NCI-H69 (cell line): ENCODE measurements around the gene CHTOP.

Experiments used
- DNase-seq: peaks from one replicate; lab custom pipeline; 2025; lab: John Stamatoyannopoulos, UW

CHTOP gene

DNA sequence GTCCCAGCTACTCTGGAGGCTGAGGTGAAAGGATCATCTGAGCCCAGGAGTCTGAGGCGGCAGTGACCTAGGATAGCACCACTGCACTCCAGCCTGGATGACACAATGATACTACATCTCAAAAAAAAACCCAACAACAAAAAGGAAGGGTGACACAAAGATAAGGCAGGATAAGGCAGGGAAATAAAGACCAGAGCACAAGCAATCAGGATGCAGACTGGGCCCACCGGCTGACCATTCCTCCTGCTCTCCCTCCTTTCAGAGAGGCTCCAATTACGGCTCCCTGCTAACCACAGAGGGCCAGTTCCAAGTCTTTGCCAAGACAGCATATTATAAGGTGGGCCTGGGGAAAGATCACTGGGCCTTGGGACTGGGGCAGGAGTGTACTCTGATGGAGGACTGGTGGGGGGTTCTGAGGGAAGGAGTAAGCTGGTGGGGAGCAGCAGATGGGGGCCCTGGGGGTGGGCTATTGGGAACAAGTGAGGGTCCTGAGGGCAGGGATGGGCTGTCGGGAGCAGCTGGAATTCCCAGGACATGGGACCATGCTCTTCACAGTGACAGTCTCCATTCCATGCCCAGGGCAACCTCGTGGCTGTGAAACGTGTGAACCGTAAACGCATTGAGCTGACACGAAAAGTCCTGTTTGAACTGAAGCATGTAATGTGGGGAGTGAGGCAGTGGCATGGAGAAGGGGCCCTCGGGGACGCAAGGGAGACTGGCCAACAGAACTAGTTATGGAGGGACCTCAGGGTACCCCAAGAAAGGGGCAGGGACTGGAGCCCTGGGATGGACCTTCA is 51.9 kb downstream of the CHTOP start:
- no peak for DNase-seq

DNA sequence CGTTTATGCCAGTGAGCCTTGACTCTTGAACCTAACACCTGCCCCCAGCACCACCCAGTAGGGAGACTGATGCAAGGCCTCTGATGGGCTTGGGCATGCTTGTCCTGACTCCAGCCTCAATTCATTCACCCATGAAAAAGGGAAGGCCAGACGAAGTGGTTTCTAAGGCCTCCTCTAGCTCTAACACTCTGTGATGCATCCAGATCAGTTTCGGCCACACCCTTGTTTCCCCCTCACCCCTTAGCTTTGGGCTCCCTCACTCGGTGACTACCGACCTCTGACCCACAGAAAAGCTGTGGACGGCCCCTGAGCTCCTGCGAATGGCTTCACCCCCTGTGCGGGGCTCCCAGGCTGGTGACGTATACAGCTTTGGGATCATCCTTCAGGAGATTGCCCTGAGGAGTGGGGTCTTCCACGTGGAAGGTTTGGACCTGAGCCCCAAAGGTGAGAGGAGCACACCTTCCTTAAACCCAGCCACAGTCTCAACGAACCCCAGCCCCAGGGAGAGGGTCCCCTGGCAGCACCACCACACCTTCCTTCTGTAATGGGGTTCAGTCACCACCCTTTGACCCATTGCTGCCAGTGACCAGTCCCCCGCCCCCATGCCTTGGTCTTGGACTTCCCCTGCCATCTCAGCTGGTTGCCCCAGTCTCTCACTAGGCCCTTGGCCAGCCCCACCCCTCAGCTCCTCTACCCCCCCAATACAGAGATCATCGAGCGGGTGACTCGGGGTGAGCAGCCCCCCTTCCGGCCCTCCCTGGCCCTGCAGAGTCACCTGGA is 53.7 kb downstream of the CHTOP start:
- no peak for DNase-seq

DNA sequence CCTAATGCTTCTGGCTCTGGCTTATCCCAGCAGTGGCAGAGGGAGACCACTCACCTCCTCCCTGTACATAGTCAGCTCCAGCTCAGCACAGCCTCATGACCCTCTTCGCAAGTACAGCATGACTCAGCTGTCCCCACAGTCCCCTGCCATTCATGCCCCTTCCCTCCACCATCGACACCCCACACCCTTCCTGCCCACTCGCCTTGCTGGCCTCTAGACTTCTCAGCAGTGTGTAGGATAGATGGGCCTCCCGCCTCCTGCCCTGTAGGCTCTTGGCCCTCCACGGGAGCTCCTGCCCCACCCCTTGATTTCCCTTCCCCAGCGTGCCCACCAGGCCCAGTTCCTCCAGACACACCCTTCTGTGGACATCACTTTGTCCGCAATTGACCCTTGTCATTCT is 54.4 kb downstream of the CHTOP start:
- DNase-seq = no peak

DNA sequence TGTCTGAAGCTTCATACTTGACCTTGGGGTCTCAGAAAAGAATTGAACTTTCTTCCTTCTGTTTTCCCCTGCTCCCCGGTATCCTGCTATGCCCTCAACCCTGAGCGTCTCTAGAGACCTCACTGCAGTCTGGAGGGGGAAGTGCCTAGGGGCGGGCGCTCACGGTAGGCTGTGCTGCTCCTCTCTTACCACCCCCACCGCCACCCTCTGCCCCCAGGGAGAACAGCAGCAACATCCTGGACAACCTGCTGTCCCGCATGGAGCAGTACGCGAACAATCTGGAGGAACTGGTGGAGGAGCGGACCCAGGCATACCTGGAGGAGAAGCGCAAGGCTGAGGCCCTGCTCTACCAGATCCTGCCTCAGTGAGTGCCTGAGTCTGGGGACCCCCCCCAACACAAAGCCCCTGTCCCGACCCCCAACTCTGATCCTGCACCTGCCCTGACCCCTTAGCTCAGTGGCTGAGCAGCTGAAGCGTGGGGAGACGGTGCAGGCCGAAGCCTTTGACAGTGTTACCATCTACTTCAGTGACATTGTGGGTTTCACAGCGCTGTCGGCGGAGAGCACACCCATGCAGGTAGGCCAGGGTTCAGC is 55.0 kb downstream of the CHTOP start:
- DNase-seq = no peak

DNA sequence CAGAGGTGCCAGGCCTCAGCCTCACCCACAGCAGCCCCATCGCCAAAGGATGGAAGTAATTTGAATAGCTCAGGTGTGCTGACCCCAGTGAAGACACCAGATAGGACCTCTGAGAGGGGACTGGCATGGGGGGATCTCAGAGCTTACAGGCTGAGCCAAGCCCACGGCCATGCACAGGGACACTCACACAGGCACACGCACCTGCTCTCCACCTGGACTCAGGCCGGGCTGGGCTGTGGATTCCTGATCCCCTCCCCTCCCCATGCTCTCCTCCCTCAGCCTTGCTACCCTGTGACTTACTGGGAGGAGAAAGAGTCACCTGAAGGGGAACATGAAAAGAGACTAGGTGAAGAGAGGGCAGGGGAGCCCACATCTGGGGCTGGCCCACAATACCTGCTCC is 59.6 kb downstream of the CHTOP start:
- DNase-seq = no peak
